Activated CD4-positive, alpha-beta T cell treated with anti-CD3 and anti-CD28 coated beads, Interleukin-2, Interleukin-4, amounts not matched to agents 100 ng/mL and 50 ng/mL, durations not matched to agents 16 hours and 8 hours (primary cell): ENCODE measurements around the gene TLX1.
A peak's percentile ranks its signal among the peaks of the same experiment; 100 is the strongest.

Experiments used
- DNase-seq: peaks from one replicate; pipeline ENCODE4 v3.0.0-alpha.2; 2020; ENCODE audit warnings: low spot score

The TLX1 gene

DNA sequence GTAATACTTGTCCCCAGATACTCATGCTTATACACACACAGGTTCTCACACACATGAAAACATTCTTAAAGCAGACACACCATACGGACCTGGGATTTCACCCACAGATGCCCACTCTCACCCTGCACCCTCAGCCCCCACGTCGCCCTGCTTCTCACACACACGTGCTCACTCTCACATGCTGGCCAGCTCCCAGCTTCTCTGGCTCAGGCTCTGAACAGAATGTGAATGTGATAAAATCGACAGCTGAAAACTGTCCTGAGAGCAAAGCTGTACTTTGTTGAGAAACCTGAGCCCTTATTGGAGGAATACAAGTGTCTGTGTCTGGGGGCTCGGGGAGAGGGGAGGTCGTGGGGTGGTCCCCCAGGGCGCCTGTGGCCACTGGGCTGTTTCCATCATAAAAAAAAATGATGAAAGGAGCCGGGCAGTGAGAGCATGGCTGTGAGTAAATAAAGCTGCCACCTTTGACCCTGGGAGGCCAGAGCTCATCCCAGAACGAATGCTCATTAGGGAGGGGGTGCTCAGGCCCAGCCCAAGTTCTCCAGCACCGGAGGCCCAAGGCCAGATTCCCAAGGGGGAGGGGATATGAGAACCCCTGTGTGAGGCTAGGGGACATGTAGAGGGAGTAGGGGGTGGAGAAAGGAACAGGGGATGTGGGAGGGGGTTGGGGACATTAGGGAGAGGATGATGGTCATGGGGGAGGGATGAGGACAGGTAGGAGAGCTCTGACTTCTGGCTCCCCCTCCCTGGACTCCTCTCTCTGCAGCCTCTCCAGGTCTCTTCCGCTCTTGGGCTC, 18.1 kb upstream of the TLX1 start:
- DNase-seq = no peak

DNA sequence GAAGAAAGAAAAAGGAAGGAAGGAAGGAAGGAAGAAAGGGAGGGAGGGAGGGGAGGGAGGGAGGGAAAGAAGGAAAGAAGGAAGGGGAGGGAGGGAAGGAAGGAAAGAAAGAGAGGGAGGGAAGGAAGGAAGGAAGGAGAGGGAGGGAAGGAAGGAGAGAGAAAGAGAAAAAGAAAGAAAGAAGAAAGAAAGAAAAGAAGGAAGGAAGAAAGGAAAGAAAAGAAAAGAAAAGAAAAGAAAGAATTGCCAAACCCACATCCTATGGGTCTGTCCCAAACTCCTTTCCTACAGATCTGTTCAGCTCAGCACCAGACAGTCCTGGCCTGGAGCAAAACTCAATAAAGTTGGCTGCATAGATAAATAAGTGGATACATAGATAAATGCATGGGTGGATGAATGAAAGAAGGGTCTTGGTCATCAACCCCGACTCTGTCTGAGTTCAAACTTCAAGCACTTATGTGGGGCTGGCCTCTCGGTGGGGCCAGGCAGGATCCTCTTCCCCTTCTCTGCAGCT, 17.2 kb upstream of the TLX1 start:
- DNase-seq = no peak

DNA sequence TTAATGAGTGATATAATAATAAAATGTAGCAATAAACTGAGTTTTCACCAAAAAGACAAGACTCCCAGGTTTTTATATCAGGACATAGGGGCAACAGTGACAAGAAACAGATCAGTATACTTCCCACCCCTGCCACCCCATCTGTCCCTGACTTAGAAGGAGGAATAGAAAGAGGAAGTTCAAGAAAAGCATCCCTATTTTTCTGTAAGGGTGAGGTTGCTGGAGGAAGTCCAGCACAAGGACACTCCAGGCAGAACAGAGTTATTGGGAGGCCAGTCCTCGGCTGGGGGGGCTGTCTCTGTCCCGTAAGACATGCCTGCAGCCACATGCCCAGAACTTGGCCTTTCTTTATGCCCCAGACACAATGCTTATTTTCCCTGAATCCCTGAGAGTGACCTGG, 16.5 kb upstream of the TLX1 start:
- no peak for DNase-seq

DNA sequence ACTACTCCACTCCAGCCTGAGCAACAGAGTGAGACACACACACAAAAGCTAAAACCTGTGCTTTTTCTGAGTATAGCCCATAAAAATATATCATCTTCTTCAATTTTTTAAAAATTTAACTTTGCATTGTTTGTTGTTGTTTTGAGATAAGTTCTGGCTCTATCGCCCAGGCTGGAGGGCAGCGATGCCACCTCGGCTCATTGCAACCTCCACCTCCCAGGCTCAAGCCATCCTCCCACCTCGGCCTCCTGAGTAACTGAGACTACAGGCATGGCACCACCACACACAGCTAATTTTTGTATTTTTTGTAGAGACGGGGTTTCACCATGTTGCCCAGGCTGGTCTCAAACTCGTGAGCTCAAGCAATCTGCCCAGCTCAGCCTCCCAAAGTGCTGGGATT, 14.3 kb upstream of the TLX1 start:
- no peak for DNase-seq

DNA sequence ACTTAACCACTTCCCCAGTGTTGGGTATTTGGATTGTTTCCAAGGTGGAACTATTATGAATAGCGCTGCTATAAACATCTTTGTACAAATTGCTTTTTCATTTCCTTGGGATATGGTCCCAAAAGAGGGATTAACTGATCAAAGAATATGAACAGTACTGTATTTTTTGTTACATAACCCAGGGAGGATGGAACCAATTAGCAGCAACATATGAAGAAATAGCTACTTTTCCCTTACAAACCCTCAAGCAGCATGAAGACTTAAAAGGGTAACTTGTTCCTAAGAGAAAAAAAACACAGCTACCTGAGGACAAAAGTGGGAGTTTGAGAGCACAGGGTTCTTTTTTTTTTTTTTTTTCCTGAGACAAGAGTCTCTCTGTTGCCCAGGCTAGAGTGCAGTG, 13.1 kb upstream of the TLX1 start:
- DNase-seq = no peak

DNA sequence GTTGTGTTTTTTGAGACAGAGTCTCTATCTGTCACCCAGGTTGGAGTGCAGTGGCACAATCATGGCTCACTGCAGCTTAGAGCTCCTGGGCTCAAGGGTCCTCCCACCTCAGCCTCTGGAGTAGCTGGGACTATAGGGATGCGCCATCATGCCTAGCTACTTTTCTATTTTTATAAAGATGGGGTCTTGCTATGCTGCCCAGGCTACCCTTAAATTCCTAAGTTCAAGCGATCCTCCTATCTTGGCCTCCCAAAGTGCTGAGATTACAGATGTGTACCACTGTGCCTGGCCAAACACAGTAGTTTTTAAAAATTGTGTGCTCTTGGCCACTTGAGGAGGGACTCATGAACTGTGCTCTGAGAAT, 10.6 kb upstream of the TLX1 start:
- no peak for DNase-seq

DNA sequence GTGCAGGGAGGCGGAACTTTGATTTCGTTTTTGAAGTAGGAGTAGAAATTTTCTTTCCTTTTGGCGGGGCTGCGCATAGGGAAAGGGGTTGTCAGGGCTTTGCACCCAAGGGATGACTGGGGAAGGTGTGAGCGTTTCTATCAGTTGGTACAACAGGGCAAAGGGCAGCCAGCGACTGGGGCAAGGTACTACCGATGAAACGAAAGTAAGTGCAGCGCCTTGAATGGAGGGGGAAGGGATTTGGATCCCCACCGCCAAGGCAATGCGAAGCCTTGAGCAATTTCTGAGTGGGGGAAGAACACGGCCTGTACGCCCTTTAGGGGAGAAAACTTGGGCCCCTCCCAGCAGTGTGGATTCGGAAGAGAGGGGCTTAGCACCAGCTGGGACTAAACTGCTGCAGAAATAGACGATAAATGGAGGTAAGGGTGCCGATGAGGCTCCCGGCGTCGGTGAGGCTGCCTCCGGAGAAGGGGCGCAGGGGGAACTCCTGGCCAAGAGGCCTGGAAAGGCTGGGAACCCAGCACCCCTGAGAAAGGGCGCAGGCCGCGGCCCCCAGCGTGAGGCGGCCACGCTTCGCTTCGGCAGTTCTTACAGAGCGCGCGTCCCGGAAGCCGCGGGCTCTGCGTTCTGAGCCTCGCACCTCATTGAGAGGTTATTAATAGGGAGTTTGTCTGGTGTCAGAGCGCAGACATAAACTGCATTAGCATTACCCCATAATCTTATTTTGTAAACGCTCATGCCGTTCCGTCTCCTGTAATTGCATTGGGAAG, 10.0 kb upstream of the TLX1 start:
- DNase-seq = peak; percentile 22

DNA sequence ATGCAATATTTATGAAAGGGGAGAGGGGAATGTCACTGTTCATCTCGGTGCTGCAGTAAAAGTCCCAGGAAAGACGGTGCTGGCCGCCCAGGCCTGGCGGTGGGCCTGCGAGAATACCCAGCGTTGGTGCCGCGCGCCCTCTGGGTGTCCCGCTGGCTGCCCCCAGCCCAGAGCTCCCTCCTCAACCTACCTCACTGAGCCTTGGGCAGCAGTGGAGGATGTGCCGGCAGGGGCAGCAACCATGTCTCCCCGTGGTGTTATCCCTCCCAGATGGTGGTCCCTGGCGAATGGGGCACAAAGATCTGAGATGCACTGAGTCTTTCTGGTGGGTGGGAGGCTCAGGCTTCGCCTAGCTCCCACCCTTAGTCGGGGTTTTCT, 9.5 kb upstream of the TLX1 start:
- no peak for DNase-seq

DNA sequence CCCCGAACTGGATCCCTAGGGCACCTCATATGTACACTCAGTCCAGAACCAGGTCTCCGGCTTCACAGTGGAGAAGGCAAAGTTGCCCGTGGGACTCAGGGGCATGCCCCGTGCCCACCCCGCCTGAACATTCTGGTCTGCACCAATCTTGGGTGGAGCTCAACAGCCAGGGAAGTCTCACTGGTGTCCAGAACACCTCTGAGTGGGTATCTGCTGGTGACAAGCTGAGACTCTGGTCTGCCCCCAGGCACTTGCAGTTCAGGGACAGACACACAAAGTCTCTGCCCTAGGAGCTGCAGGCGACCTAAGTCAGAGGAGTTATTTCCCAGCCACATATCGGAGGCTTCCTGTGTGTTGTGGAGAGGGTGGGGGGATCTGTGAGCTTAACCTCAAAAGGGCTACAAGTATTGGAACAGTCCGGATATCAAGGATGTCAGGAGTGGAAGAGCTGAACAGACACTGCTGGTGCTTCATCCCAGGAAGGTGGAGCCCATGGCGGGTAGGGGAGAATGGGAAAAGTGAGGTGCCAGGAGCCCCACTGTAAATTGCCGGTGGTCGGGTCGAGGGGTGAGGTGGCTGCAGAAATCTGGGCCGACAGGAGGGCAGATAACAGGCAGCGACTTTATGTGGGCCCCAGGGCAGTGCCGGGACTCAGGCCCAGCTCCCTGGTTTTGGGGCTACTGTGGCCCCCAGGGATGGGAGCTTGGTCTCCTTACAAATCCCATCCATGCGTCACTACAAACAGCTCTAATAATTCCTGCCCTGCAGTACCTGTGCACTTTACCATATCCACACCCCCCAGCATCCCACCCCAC, 8.6 kb upstream of the TLX1 start:
- no peak for DNase-seq

DNA sequence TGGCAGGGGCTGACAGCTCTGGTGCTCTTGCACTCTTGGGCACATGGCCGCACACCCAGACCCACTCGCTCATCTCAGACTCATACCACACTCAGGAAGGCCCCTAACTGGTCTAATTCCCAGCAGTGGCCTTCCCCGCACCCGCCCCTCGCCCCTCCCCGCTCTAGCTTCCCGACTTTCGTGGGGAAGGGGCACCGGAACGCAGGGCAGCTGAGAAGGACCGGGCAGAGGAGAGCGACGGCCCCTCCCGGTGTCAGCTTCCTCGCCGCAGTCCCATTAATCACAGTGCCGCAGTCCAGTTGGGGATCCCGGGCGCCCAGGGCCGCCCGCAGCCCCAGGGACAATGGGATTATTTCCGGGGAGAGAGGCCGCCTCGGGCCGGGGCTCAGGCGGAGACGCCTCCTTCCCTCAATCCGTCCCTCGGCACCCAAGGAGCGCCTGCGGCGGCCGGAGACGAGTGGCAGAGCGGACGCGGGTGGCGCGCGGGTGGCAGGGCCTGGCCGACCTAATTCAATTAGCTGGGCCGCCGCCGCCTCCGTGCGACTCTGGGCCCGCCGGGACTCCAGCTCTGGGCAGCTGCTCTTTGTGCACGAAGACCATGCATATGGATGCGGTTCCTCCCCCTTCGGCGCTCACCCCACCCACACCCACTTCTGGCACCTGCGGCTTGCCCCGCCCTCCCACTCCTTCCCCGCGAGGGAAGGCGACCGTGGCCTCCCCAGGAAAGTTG, 7.8 kb upstream of the TLX1 start:
- no peak for DNase-seq

DNA sequence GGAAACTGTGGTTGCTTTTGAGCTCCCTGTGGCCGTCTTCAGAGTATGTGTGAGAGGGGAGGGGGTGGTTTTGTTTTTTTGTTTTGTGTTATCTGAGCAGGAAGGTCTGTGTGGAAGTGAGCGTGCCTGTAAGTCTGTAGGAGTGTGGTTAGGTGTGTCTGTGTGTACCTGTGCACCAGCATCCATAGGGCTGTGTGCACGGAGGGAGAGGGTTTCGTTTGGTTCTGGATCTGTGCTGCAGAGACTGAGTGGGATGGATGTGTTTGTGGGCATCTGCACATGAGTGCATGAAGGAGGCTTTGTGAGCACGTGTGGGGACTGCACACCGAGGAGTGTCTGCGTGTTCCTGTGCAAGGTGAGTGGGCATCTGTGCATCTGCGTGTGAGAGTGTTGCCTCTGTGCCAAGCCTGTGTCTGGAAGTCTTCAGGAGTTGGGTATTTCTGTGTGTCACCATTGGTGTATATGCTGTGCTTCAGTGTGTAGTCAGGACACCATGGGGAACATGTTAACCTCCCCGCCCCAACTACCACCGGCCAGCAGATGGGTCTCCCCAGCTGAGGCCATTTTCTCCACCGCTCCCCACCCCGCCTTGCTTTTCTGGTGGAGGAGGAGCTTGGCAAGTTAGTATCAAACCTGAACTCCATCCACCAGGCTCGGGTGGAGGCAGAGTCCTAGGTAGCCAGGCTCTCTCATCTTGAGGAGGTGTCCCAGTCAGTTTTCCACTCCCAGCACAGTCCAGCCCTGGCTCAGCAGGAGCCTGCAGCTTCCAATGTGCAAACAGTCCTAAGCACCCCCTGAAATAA, 7.1 kb upstream of the TLX1 start:
- DNase-seq = no peak

DNA sequence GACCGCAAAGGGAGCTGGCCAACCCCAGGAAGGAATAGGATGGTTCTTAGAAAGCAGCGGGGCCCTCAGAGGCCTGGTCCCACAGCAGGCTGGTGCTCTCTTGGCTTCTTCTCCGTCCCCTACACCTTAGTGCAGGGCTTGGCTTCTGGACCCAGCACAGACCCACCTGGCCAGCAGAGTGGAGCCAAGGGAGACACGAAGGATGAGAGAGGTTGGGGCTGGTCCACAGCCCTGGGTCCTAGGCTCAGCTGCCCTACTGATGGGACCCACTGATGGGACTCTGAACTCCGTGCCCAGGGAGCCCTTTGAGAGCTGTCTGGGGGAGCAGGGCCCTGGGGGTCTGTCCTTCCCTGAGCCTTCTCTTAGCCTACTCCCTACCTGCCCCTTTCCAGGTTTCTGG, 6.2 kb upstream of the TLX1 start:
- no peak for DNase-seq

DNA sequence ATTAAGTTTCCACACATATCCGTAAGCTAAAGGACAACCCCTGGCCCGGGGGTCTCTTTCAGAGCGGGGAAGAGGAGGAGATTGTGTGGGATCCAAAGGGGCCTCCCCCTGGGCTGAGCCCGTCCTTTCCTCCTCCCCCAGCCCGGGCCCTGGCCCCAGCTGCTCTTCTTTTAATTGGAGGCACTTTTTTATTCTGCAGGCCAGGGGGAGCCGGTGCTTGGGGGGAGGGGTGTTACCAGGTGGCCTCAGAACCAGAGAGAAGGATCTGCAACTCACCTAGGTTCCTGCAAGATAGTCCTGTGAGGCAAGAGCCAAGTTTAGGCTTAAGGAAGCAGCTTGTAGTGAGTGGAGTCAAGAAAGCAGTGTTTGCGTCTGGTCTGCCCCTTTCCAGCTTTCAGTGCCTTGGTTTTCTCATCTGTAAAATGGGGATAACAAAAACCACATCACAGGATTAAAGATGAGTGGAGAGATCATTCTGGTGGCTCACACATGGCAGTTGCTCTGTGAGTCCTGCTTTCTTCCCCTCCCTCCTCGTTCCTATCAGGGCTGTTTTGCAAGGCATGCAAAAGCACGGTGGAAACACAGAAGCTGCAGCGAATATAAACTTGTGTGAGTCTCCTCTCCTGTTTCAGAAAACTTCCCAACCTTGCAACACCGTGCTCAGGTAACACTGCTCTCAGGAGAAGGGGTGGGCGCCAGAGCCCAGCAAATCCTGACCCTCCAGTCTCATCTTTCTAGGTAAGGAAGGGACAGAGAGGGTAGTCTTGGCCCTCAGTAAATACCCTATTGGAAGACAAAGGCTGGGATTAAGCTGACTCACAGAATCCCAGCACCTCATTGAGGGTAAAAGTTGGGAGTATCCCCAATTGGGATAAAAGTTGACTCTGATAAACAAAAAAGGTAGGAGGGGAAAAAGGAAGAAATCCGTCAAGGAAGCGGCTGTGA, 4.1 kb upstream of the TLX1 start:
- no peak for DNase-seq

DNA sequence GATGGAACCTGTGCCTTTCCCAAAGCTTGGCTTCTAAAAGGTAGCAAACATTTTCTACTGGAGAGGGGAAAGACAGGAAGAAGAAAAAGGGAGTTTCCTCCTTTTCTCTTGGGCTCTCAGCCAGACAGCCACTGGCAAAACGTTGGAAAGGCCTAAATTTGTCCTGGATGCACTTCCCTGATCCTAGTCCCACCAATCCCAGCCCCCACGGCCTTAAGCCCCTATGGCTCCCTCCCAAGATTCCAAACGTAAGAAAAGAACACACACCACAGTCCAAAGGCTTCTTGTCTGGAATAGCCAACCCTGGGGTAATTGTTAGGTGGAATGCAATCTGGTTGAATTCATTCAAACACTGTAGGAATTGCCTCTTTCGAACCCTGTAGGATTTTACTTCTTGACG, 959 bp upstream of the TLX1 start:
- DNase-seq = no peak

DNA sequence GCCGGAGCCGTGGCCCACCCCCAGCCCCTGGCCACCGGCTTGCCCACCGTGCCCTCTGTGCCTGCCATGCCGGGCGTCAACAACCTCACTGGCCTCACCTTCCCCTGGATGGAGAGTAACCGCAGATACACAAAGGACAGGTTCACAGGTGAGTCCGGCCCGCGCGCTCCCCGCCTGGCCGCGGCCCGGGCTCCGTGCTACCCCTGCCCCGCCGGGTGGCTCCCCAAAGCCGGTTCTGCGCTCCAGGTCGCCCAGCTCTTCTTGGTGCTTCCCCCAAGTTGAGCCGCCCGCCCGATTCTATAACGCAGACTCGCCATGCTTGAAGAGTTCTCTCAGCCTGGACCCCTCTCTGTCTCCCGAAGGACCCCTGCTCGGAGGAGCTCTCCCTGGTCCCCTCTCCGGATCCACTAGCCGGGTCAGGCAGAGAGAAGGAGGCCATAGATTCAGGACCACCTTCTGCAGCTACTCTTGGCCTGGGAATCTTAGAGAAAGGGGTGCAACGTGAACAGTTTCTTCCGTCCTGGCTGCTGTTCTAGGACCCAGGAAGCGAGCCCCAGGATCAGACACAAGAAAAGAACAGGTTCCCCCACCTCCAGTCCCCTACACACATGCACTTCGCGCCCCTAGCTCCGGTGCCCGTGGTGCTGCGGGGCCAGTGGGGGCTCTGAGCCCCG, 999 bp downstream of the TLX1 start:
- no peak for DNase-seq

DNA sequence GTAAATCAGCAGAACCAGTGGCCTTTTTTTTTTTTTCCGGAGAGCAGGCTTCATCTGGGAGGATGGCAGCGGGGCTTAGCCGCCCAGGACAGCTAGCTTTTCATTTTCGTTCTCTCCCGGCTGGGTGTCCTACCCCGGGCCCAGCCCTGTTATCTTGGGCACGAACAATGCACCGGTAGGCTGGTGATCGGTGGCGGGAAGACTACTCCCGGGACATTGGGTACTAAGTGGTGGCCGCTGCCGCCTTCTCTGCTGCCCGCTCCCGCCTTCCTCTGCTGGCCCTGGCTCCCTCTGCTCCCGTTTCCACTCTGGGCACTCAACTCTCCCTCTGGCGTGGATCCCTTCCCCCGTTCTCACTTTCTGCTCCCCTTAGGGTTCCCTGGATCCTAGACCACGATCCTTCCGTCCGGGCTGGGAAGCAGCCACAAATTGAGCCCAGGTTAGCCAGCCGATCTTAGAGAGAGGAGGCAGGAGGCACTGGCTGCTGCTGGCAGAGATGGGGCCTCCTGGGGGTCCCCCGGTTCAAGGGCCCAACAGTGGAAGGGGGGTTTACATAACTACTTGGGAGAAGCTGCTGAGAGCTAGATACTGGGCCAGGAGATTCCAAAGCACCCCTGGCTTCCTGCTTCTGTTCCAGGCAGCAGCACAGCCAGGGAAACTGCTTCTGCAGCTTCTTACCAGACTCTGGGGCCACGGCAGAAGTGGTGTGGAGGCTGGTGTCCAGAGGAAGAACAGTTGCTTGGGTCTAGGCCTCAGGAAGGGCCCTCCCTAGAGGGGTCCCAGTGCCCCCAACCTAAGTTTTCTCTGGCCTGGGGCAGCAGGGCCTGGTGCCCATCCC, 1.8 kb downstream of the TLX1 start:
- no peak for DNase-seq

DNA sequence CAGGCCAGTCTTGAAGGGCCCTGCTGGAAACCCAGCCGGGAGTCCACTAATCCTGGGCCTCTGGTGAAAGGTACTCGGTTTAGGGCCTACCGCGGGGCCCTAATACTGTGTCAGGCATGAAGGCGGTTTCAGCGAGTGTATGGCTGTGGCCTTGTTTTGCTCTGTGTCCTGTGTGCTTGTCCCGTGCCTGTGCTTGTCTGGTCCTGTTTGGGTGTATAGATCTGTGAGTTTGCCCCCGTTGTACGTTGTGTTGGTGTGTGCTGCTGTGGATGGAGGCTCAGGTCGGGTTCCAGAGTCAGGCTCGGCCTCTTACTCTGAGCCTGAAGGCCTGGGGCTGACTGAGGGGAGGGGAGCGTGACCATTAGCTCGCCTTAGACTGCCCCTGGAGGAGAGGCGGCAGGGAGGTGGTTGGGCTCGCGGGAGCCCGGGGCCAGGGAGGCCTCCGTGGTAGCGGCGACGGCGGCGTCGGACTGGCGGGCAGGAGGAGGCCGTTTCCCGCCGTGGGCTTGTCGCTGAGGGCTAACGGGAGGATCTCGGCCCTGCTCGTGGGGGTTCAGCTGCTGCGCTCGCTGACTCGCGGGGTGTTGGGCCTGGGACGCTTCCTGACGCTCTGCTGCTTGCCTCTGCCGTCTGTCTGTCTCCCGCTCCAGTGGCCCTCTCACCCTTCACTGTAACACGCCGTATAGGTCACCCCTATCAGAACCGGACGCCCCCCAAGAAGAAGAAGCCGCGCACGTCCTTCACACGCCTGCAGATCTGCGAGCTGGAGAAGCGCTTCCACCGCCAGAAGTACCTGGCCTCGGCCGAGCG, 2.6 kb downstream of the TLX1 start:
- no peak for DNase-seq
